Mesenchymal stem cell (in vitro differentiated cells and primary cell): ENCODE measurements around the gene KCNK2.

Source experiments
- DNase-seq: peaks from one replicate; pipeline ENCODE4 v3.0.0-alpha.2; 2013
- H2AFZ ChIP-seq: one replicate; pipeline ENCODE4 v1.6.1; 2013; ENCODE audit warnings: low read depth, mild to moderate bottlenecking, control low read depth, inconsistent platforms, low read length, moderate library complexity
- H2AK5ac ChIP-seq: 2 replicates; pipeline ENCODE4 v1.6.1; 2013; ENCODE audit warnings: low read length, moderate library complexity, mild to moderate bottlenecking, inconsistent platforms; ENCODE audit not compliant: severe bottlenecking
- H2BK120ac ChIP-seq: one replicate; pipeline ENCODE4 v1.6.1; 2013; ENCODE audit warnings: low read depth, mild to moderate bottlenecking, inconsistent platforms, low read length, moderate library complexity
- H2BK12ac ChIP-seq, 2 experiments: one replicate each; pipeline ENCODE4 v1.6.1; 2013; ENCODE audit warnings: inconsistent platforms in 2 of 2, low read length in 2 of 2, mild to moderate bottlenecking in 2 of 2, moderate library complexity in 2 of 2, control low read depth in 1 of 2
- H2BK15ac ChIP-seq: one replicate; pipeline ENCODE4 v1.6.1; 2013; ENCODE audit warnings: mild to moderate bottlenecking, low read depth, inconsistent platforms; ENCODE audit not compliant: poor library complexity, severe bottlenecking
- H2BK5ac ChIP-seq: 2 replicates; pipeline ENCODE4 v1.6.1; 2013; ENCODE audit warnings: low read depth, mild to moderate bottlenecking, low read length, control low read depth, inconsistent platforms; ENCODE audit not compliant: poor library complexity, severe bottlenecking
- H3K14ac ChIP-seq, 2 experiments: one replicate each; pipeline ENCODE4 v1.6.1; 2013; ENCODE audit warnings: inconsistent platforms in 2 of 2, low read length in 2 of 2, control low read depth in 1 of 2, mild to moderate bottlenecking in 1 of 2, moderate library complexity in 1 of 2
- H3K18ac ChIP-seq, 2 experiments: one replicate each; pipeline ENCODE4 v1.6.1; 2013; ENCODE audit warnings: inconsistent platforms in 2 of 2, low read length in 2 of 2, control low read depth in 1 of 2, low read depth in 1 of 2, mild to moderate bottlenecking in 1 of 2
- H3K23ac ChIP-seq, 2 experiments: one replicate each; pipeline ENCODE4 v1.6.1; 2013; ENCODE audit warnings: inconsistent platforms in 2 of 2, low read length in 2 of 2, mild to moderate bottlenecking in 2 of 2, moderate library complexity in 2 of 2, control low read depth in 1 of 2
- H3K27ac ChIP-seq: 2 replicates; pipeline ENCODE4 v1.5.1; 2013; ENCODE audit warnings: mild to moderate bottlenecking, moderate library complexity, low read length, control low read depth, inconsistent platforms; ENCODE audit not compliant: poor library complexity, severe bottlenecking
- H3K27me3 ChIP-seq, 2 experiments: 2 replicates each; pipeline versions ENCODE4 v1.6.1 to v1.7.0; 2013; ENCODE audit warnings: low read length in 2 of 2, mild to moderate bottlenecking in 2 of 2, moderate library complexity in 2 of 2, control low read depth in 1 of 2, inconsistent platforms in 1 of 2; ENCODE audit not compliant: control insufficient read depth in 1 of 2, insufficient read depth in 1 of 2
- H3K36me3 ChIP-seq, 2 experiments: 2 replicates each; pipeline versions ENCODE4 v1.6.1 to v1.7.0; 2013; ENCODE audit warnings: low read length in 2 of 2, control low read depth in 1 of 2, inconsistent platforms in 1 of 2, low read depth in 1 of 2, mild to moderate bottlenecking in 1 of 2; ENCODE audit not compliant: insufficient read depth in 2 of 2, control insufficient read depth in 1 of 2
- H3K4ac ChIP-seq, 2 experiments: one replicate each; pipeline ENCODE4 v1.6.1; 2013; ENCODE audit warnings: inconsistent platforms in 2 of 2, low read length in 2 of 2, mild to moderate bottlenecking in 2 of 2, moderate library complexity in 2 of 2, control low read depth in 1 of 2, low read depth in 1 of 2
- H3K4me1 ChIP-seq: 2 replicates; pipeline ENCODE4 v1.6.1; 2013; ENCODE audit warnings: low read depth, low read length, control low read depth; ENCODE audit not compliant: control insufficient read depth, insufficient read depth
- H3K4me2 ChIP-seq: 2 replicates; pipeline ENCODE4 v1.6.1; 2013; ENCODE audit warnings: low read length, mild to moderate bottlenecking, inconsistent platforms; ENCODE audit not compliant: poor library complexity, severe bottlenecking
- H3K4me3 ChIP-seq, 2 experiments: 2 replicates each; pipeline versions ENCODE4 v1.5.1 to v1.7.0; 2013; ENCODE audit warnings: low read length in 2 of 2, mild to moderate bottlenecking in 2 of 2, control low read depth in 1 of 2, low read depth in 1 of 2; ENCODE audit not compliant: insufficient read depth in 1 of 2
- H3K79me1 ChIP-seq: replicated peaks from 2 replicates; pipeline ENCODE4 v1.6.1; 2013; ENCODE audit warnings: mild to moderate bottlenecking, control low read depth, low read length, inconsistent platforms; ENCODE audit not compliant: poor library complexity, severe bottlenecking
- H3K9ac ChIP-seq: 2 replicates; pipeline ENCODE4 v1.7.0; 2013; ENCODE audit warnings: mild to moderate bottlenecking, low read length, moderate library complexity
- H3K9me3 ChIP-seq: 2 replicates; pipeline ENCODE4 v1.7.0; 2013; ENCODE audit warnings: mild to moderate bottlenecking, low read length; ENCODE audit not compliant: control insufficient read depth
- H4K8ac ChIP-seq: one replicate; pipeline ENCODE4 v1.6.1; 2013; ENCODE audit warnings: inconsistent platforms, mild to moderate bottlenecking, low read length, moderate library complexity
- H4K91ac ChIP-seq: one replicate; pipeline ENCODE4 v1.6.1; 2013; ENCODE audit warnings: mild to moderate bottlenecking, low read length, inconsistent platforms
- WGBS: methylation state at CpG from one replicate; pipeline ENCODE4 v1.1.7; 2013; ENCODE audit warnings: mixed read lengths; 5-methylcytosine and 5-hydroxymethylcytosine counted together

KCNK2 gene

GRCh38 chr1:215043401-215043800 is 39.1 kb upstream of the KCNK2 start:
- no peak overlapping the region for H3K4ac ChIP-seq
- H3K9me3 ChIP-seq: peaks cover 4% of the 10 kb centered on the region
- no peaks in the 10 kb centered on the region for H3K36me3 ChIP-seq
- no peaks in the 10 kb centered on the region for H3K27me3 ChIP-seq
- no peak overlapping the region for H2BK120ac ChIP-seq
- peaks cover 2% of the 10 kb centered on the region for H3K4me1 ChIP-seq
- H2BK5ac ChIP-seq: no peak overlapping the region
- no peak overlapping the region for H3K23ac ChIP-seq
- no peak overlapping the region for H3K4me3 ChIP-seq
- WGBS: 86% methylated on average over 1 of the region's 1 CpG
- no peak overlapping the region for H4K91ac ChIP-seq
- H3K9ac ChIP-seq: no peak overlapping the region
- H3K14ac ChIP-seq: no peak overlapping the region
- H3K4me2 ChIP-seq: no peak overlapping the region
- H3K18ac ChIP-seq: no peak overlapping the region
- no peaks in the 10 kb centered on the region for H3K79me1 ChIP-seq
- H2BK12ac ChIP-seq: no peak overlapping the region
- H2AK5ac ChIP-seq: no peak overlapping the region
- no peak overlapping the region for H4K8ac ChIP-seq
- no peak overlapping the region for H2AFZ ChIP-seq
- H2BK15ac ChIP-seq: no peak overlapping the region
- no peak for DNase-seq
- no peak overlapping the region for H3K27ac ChIP-seq

- no peak overlapping the region for H4K91ac ChIP-seq
- H3K27me3 ChIP-seq: no peaks in the 10 kb centered on the region
- peaks cover 2% of the 10 kb centered on the region for H3K4me1 ChIP-seq
- no peaks in the 10 kb centered on the region for H3K36me3 ChIP-seq
- H2BK12ac ChIP-seq: no peak overlapping the region
- H2BK5ac ChIP-seq: no peak overlapping the region
- DNase-seq: no peak
- no peak overlapping the region for H3K4me3 ChIP-seq
- no peak overlapping the region for H3K4me2 ChIP-seq
- no peak overlapping the region for H4K8ac ChIP-seq
- H3K18ac ChIP-seq: no peak overlapping the region
- H3K27ac ChIP-seq: no peak overlapping the region
- H3K79me1 ChIP-seq: no peaks in the 10 kb centered on the region
- H3K14ac ChIP-seq: no peak overlapping the region
- H2BK15ac ChIP-seq: no peak overlapping the region
- no peak overlapping the region for H2AK5ac ChIP-seq
- no peak overlapping the region for H3K9ac ChIP-seq
- no peak overlapping the region for H2BK120ac ChIP-seq
- peaks cover 4% of the 10 kb centered on the region for H3K9me3 ChIP-seq
- no peak overlapping the region for H3K4ac ChIP-seq
- WGBS: no CpG with 5 or more reads among the region's 3 CpGs
- H3K23ac ChIP-seq: no peak overlapping the region
- H2AFZ ChIP-seq: no peak overlapping the region
These were observed 38.4 kb upstream of the KCNK2 start for GRCh38 chr1:215044151-215044550.

- no peak overlapping the region for H3K27ac ChIP-seq
- H3K79me1 ChIP-seq: no peaks in the 10 kb centered on the region
- no peaks in the 10 kb centered on the region for H3K36me3 ChIP-seq
- no peak overlapping the region for H3K4me2 ChIP-seq
- H3K27me3 ChIP-seq: no peaks in the 10 kb centered on the region
- H2BK5ac ChIP-seq: no peak overlapping the region
- no peak overlapping the region for H4K8ac ChIP-seq
- 91% methylated on average over 3 of the region's 5 CpGs for WGBS
- no peak overlapping the region for H2BK120ac ChIP-seq
- peaks cover 2% of the 10 kb centered on the region for H3K4me1 ChIP-seq
- H3K9ac ChIP-seq: peak overlapping the region; percentile 2
- no peak overlapping the region for H2AFZ ChIP-seq
- H4K91ac ChIP-seq: no peak overlapping the region
- no peak overlapping the region for H3K4me3 ChIP-seq
- H3K23ac ChIP-seq: no peak overlapping the region
- no peak overlapping the region for H2BK12ac ChIP-seq
- H2AK5ac ChIP-seq: no peak overlapping the region
- H3K18ac ChIP-seq: no peak overlapping the region
- no peak overlapping the region for H3K14ac ChIP-seq
- peaks cover 4% of the 10 kb centered on the region for H3K9me3 ChIP-seq
- H3K4ac ChIP-seq: no peak overlapping the region
- no peak for DNase-seq
- H2BK15ac ChIP-seq: no peak overlapping the region
These were observed 36.7 kb upstream of the KCNK2 start for GRCh38 chr1:215045698-215046308.

GRCh38 chr1:215052256-215053015 is 30.1 kb upstream of the KCNK2 start:
- Histone ChIP-seq H2BK5ac (no peak overlapping the region), H4K8ac (no peak overlapping the region), H2AK5ac (no peak overlapping the region), H3K4me2 (no peak overlapping the region), H2BK120ac (no peak overlapping the region), H3K9ac (no peak overlapping the region), H2AFZ (no peak overlapping the region), H3K36me3 (no peaks in the 10 kb centered on the region), H3K4me1 (no peaks in the 10 kb centered on the region), H2BK15ac (no peak overlapping the region), H3K27me3 (no peaks in the 10 kb centered on the region), H3K9me3 (no peaks in the 10 kb centered on the region), H3K27ac (no peak overlapping the region), H3K18ac (no peak overlapping the region), H2BK12ac (no peak overlapping the region), H3K79me1 (no peaks in the 10 kb centered on the region), H3K14ac (no peak overlapping the region), H4K91ac (no peak overlapping the region), H3K4ac (no peak overlapping the region), H3K4me3 (no peak overlapping the region), H3K23ac (no peak overlapping the region)
- no peak for DNase-seq
